Erythroblast (primary cell): Measurements from ENCODE around the gene MED8.

Source experiments
- GATA1 ChIP-seq: IDR thresholded peaks from 2 replicates; pipeline ENCODE4 v1.6.1; 2011; ENCODE audit warnings: low read depth, mild to moderate bottlenecking, control low read depth, low read length, moderate library complexity
- POLR2A ChIP-seq: IDR thresholded peaks from 2 replicates; pipeline ENCODE4 v1.6.1; 2011; ENCODE audit warnings: mild to moderate bottlenecking, low read length

DNA sequence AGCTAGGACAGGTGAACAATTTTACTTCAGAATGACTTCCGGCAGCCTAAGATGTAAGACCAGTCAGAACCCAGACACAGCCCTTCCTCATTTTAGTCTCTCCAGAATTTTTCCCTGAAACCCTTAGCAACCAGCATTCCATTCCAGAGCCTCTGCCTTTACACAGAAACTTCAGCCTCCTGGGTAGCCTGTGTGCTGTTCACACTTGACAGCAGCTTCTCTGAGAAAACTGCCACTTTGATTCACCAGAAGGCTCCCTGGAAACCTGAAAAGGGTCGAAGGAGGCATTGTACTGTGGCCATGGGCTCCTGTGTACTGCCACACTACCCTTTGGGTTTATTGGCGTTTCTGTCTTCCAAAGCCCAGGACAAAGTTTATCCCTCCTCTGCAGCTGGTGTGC lies 46.8 kb upstream of the MED8 start:
- TF ChIP-seq POLR2A (no peak), GATA1 (no peak)
